Mammary epithelial cell (primary cell): ENCODE measurements around the gene RALB.

Source experiments
- CTCF ChIP-seq, 2 donors: IDR thresholded peaks in 1 of 2; conservative IDR thresholded peaks in 1 of 2; 2 replicates each; pipeline ENCODE4 v1.5.1; 2011 to 2012; ENCODE audit warnings: inconsistent platforms in 2 of 2, low read length in 2 of 2, mild to moderate bottlenecking in 2 of 2, control low read depth in 1 of 2, low read depth in 1 of 2; ENCODE audit not compliant: insufficient read depth in 1 of 2; ENCODE audit errors: extremely low read depth in 1 of 2
- EZH2 ChIP-seq: IDR thresholded peaks from 2 replicates; pipeline ENCODE4 v1.6.1; 2012; ENCODE audit warnings: low read length, inconsistent platforms, borderline replicate concordance

GRCh38 chr2:120316071-120316470 is 63.4 kb downstream of the RALB start:
- TF ChIP-seq CTCF (conservative IDR thresholded peaks at IDR 0.05 in 1 of 2, IDR thresholded peaks at IDR 0.05 in 1 of 2; ENCODE audit: extremely low read depth in 1 of 2, insufficient read depth in 1 of 2, low read depth in 1 of 2, low read length in 2 of 2) (no peak), EZH2 (no peak)
